Osteoblast (primary cell): ENCODE data around the gene TPM1. TPM values are rescaled to one million over a fixed set of nuclear protein-coding genes. Genes with fewer than 3 reads are reported as not detected.
A peak's percentile ranks its signal among the peaks of the same experiment; 100 is the strongest.

Experiments used
- DNase-seq: peaks from one replicate; pipeline ENCODE4 v3.0.0; 2011; ENCODE audit warnings: low spot score, mixed read lengths; ENCODE audit not compliant: insufficient read length; ENCODE audit errors: missing footprints
- H2AFZ ChIP-seq: 2 replicates; pipeline ENCODE4 v1.6.0; 2011; ENCODE audit warnings: mild to moderate bottlenecking, low read length
- H3K27ac ChIP-seq: 2 replicates; pipeline ENCODE4 v1.5.1; 2011; ENCODE audit warnings: mild to moderate bottlenecking, low read depth, low read length, moderate library complexity
- H3K27me3 ChIP-seq: 2 replicates; pipeline ENCODE4 v1.6.0; 2012; ENCODE audit warnings: mild to moderate bottlenecking, control low read depth, inconsistent platforms, low read length, moderate library complexity; ENCODE audit not compliant: insufficient read depth
- H3K36me3 ChIP-seq: 2 replicates; pipeline ENCODE4 v1.5.1; 2011; ENCODE audit warnings: mild to moderate bottlenecking, low read length, control low read depth, moderate library complexity; ENCODE audit not compliant: insufficient read depth
- H3K4me1 ChIP-seq: 2 replicates; pipeline ENCODE4 v1.5.1; 2011; ENCODE audit warnings: mild to moderate bottlenecking, low read length, control low read depth, moderate library complexity; ENCODE audit not compliant: insufficient read depth
- H3K4me2 ChIP-seq: 2 replicates; pipeline ENCODE4 v1.6.0; 2011; ENCODE audit warnings: mild to moderate bottlenecking, low read length; ENCODE audit not compliant: insufficient read depth
- H3K4me3 ChIP-seq: fragments of 200-600 bp; sonication (generic); 3 replicates; pipeline ENCODE4 v1.5.1; 2012; ENCODE audit warnings: mild to moderate bottlenecking, low read length, inconsistent platforms; ENCODE audit not compliant: insufficient read depth
- H3K79me2 ChIP-seq: 2 replicates; pipeline ENCODE4 v1.6.0; 2012; ENCODE audit warnings: mild to moderate bottlenecking, low read length, control low read depth, inconsistent platforms; ENCODE audit not compliant: insufficient read depth
- H3K9me3 ChIP-seq: 2 replicates; pipeline ENCODE4 v1.5.1; 2011; ENCODE audit warnings: low read depth, low read length, control low read depth
- H4K20me1 ChIP-seq: 2 replicates; pipeline ENCODE4 v1.6.0; 2012; ENCODE audit warnings: mild to moderate bottlenecking, low read length, control low read depth; ENCODE audit not compliant: insufficient read depth
- total RNA-seq: library from RNA; depleted of rRNA; stranded (reverse); fragments of >200 nt; gene quantifications from 2 replicates; pipeline ENCODE4 v1.2.3, GENCODE V29; 2012
- TF ChIP-seq, protein P1 (sequence below): IDR thresholded peaks from 2 replicates; pipeline ENCODE4 v1.5.1; 2011; ENCODE audit warnings: mild to moderate bottlenecking, low read depth, low read length, moderate library complexity; ENCODE audit errors: extremely low read depth

The TPM1 gene
- total RNA-seq, 1 donor = 1,563 TPM

DNA sequence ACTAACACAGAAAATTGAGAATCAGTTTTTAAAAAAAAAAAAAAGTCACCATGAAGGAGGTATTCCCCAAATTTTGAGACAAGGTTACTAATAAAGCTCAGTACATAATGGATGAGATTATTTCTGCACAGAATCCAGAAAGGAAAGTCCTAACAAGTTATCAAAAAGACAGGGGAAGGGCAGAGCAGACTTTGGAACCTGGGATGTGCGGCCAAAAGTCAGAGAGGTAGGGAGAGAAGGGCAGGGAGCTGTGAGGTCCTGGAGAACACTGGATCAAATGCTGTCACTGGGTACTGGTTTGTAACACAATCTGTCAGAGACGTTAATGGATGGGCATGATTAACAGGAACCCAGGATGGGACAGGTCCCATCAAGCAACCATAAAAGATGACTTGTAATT is 67.0 kb downstream of the TPM1 start:
- H3K9me3 ChIP-seq = no peaks in the 10 kb centered on the region
- no peak overlapping the region for H3K4me3 ChIP-seq
- no peak for DNase-seq
- H4K20me1 ChIP-seq = no peaks in the 10 kb centered on the region
- no peak overlapping the region for H2AFZ ChIP-seq
- TF ChIP-seq, protein P1, sequence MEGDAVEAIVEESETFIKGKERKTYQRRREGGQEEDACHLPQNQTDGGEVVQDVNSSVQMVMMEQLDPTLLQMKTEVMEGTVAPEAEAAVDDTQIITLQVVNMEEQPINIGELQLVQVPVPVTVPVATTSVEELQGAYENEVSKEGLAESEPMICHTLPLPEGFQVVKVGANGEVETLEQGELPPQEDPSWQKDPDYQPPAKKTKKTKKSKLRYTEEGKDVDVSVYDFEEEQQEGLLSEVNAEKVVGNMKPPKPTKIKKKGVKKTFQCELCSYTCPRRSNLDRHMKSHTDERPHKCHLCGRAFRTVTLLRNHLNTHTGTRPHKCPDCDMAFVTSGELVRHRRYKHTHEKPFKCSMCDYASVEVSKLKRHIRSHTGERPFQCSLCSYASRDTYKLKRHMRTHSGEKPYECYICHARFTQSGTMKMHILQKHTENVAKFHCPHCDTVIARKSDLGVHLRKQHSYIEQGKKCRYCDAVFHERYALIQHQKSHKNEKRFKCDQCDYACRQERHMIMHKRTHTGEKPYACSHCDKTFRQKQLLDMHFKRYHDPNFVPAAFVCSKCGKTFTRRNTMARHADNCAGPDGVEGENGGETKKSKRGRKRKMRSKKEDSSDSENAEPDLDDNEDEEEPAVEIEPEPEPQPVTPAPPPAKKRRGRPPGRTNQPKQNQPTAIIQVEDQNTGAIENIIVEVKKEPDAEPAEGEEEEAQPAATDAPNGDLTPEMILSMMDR = no peak
- H3K79me2 ChIP-seq = no peaks in the 10 kb centered on the region
- no peaks in the 10 kb centered on the region for H3K27me3 ChIP-seq
- no peak overlapping the region for H3K4me2 ChIP-seq
- H3K27ac ChIP-seq = peak overlapping the region; percentile 84
- H3K4me1 ChIP-seq = peaks cover 51% of the 10 kb centered on the region
- no peaks in the 10 kb centered on the region for H3K36me3 ChIP-seq

DNA sequence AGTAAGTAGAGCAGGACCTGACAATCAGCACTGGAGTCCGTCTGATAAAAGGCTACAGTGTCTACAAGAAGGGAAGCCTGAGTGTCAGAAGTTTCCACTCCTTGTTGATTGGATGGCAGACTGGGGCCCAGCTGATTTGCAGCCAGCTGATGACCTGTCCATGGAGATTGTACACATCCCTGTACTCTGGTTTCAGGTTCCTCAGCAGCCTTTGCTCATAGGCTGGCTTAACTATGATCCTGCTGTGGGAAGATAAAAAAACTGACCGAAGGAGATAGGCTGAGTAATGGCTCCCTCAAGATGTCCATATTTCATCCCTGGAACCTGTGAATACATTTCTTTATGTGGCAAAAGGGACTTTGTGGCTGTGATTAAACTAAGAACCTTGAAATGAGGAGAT is 67.4 kb downstream of the TPM1 start:
- H3K4me3 ChIP-seq = no peak overlapping the region
- H3K9me3 ChIP-seq = no peaks in the 10 kb centered on the region
- no peaks in the 10 kb centered on the region for H3K79me2 ChIP-seq
- peak overlapping the region; percentile 84 for H3K27ac ChIP-seq
- peaks cover 51% of the 10 kb centered on the region for H3K4me1 ChIP-seq
- DNase-seq = no peak
- H3K36me3 ChIP-seq = no peaks in the 10 kb centered on the region
- no peak overlapping the region for H2AFZ ChIP-seq
- no peak overlapping the region for H3K4me2 ChIP-seq
- no peaks in the 10 kb centered on the region for H3K27me3 ChIP-seq
- H4K20me1 ChIP-seq = no peaks in the 10 kb centered on the region
- TF ChIP-seq, protein P1 = no peak

DNA sequence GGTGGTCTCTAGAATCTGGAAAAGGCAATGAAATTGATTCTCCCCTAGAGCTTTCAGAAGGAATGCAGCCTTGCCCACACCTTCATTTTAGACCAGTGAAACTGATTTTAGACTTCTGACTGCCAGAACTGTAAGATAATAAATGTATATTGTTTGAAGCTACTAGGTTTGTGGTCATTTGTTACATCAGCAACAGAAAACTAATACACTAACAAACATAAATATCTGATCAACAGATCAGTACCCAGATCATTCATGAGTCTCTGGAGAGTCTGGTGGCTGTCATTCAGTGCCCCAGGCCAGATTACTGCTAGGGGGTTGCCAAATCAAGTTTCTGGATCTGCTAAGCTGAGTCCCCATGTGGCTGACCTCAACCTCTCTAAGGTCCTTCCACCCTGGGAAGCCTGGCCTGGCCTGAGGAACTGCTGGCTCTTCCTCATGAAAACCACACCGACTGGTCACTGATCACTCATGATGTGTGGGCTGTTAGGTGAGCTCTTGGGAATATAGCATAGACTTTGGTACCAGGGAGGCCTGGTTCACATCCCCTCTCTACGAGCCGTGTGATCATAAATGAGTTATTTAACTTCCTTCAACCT is 68.0 kb downstream of the TPM1 start:
- Histone ChIP-seq H3K4me1 (peaks cover 49% of the 10 kb centered on the region), H3K79me2 (no peaks in the 10 kb centered on the region), H3K27ac (peak overlapping the region; percentile 84), H3K4me2 (no peak overlapping the region), H3K36me3 (no peaks in the 10 kb centered on the region), H3K9me3 (no peaks in the 10 kb centered on the region), H2AFZ (peak overlapping the region; percentile 49), H4K20me1 (no peaks in the 10 kb centered on the region), H3K4me3 (no peak overlapping the region), H3K27me3 (no peaks in the 10 kb centered on the region)
- DNase-seq = no peak
- TF ChIP-seq, protein P1 = no peak

DNA sequence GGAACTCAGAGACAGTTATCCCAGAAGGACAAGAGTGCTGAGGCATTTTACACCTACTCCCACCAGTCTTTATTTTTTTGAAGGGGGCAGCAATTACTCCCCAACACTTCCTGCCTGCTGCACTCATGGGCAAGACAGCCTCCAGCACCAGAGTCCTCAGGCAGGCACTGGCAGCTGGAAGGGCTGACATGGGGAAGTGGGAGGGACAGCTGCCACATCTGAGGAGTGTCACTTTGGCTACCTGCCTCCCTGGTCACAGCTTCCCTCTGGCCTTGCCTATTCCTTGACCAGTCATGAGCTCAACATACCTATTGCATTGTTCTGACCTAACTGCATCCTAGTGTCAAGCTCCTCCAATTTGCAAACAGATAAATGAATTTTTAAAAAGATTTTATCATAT is 68.9 kb downstream of the TPM1 start:
- Histone ChIP-seq H3K27me3 (no peaks in the 10 kb centered on the region), H3K4me1 (peaks cover 46% of the 10 kb centered on the region), H3K27ac (peak overlapping the region; percentile 84), H3K4me2 (no peak overlapping the region), H2AFZ (peak overlapping the region; percentile 50), H3K9me3 (no peaks in the 10 kb centered on the region), H4K20me1 (no peaks in the 10 kb centered on the region), H3K4me3 (no peak overlapping the region), H3K36me3 (no peaks in the 10 kb centered on the region), H3K79me2 (no peaks in the 10 kb centered on the region)
- DNase-seq = no peak
- TF ChIP-seq, protein P1 = no peak
